ENCODE data around the gene EPHB4.

The EPHB4 gene

DNA sequence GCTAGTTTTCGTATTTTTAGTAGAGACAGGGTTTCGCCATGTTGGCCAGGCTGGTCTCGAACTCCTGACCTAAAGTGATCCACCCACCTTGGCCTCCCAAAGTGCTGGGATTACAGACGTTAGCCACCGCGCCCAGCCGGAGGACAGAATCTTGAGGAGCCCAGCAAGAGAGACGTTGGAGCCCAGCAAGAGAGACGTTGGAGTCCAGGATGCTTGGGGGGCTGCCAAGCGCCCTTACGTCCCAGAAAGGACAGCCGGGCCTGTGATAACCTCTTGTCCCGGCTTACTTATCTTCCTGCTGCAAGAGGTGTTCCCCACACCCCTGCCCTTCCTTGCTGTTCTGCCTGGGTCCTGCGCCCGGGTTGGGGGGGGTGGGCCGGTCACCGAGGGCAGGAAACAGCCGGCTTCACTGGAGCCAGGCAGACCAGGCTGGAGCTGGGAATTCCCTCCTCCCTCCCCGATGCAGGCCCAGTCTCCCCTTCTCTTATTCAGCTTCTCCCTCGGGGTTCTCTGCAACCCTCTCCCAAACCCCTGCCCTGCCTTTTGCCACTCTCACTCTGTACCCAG, 1.9 kb upstream of the EPHB4 start:
- H3K27me3 ChIP-seq (ENCODE audit: insufficient read depth, low read length) = no peaks in the 10 kb centered on the region
- WGBS (ENCODE audit: extremely low coverage, insufficient coverage, insufficient read length) = no CpG with 5 or more reads among the region's 20 CpGs
- no peak overlapping the region for H3K23ac ChIP-seq (ENCODE audit: low read length)
- H2BK5ac ChIP-seq (ENCODE audit: low read depth, low read length, poor library complexity) = no peak overlapping the region
- peaks cover 30% of the 10 kb centered on the region for H3K79me1 ChIP-seq (ENCODE audit: low read length)
- no peak overlapping the region for H3K9ac ChIP-seq (ENCODE audit: low read length)
- peaks cover 29% of the 10 kb centered on the region for H3K79me2 ChIP-seq (ENCODE audit: control insufficient read depth, insufficient read depth, low read length, poor library complexity)
- peaks cover 5 to 8% of the 10 kb centered on the region in 2 experiments for H3K36me3 ChIP-seq (ENCODE audit: control insufficient read depth in 1 of 2, insufficient read depth in 2 of 2, low read length in 2 of 2)
- no peaks in the 10 kb centered on the region for H3K9me3 ChIP-seq (ENCODE audit: insufficient read depth, low read depth, low read length)
- H3K4me2 ChIP-seq (ENCODE audit: low read length) = no peak overlapping the region
- peak overlapping the region; percentile 53 for H2AK5ac ChIP-seq (ENCODE audit: low read length)
- H2BK120ac ChIP-seq (ENCODE audit: insufficient read depth, low read length, poor library complexity) = peak overlapping the region; percentile 37
- peak overlapping the region; percentile 38 for H3K18ac ChIP-seq (ENCODE audit: low read length)
- H3K4ac ChIP-seq (ENCODE audit: low read depth, low read length) = no peak overlapping the region
- peak overlapping the region; percentile 63 for H4K12ac ChIP-seq (ENCODE audit: low read depth, low read length)
- H3K4me3 ChIP-seq (ENCODE audit: low read depth, low read length) = no peak overlapping the region
- DNase-seq = no peak
- H2AFZ ChIP-seq (ENCODE audit: insufficient read depth, low read length, poor library complexity) = no peak overlapping the region
- H3K4me1 ChIP-seq (ENCODE audit: control insufficient read depth in 1 of 2, insufficient read depth in 2 of 2, low read length in 2 of 2) = peaks cover 13 to 19% of the 10 kb centered on the region in 2 experiments
- peak overlapping the region; percentile 53 for H4K8ac ChIP-seq (ENCODE audit: low read depth, low read length)
- H3K27ac ChIP-seq (ENCODE audit: low read depth, low read length) = no peak overlapping the region
- H4K91ac ChIP-seq (ENCODE audit: low read depth, low read length) = peak overlapping the region; percentile 68
- H2BK12ac ChIP-seq (ENCODE audit: low read length) = peak overlapping the region; percentile 43
- peak overlapping the region; percentile 46 for H3K14ac ChIP-seq (ENCODE audit: low read length)

GRCh38 chr7:100826514-100827329, 601 bp downstream of the EPHB4 start:
- WGBS (ENCODE audit: extremely low coverage, insufficient coverage, insufficient read length) = no CpG with 5 or more reads among the region's 71 CpGs
- H2AK5ac ChIP-seq (ENCODE audit: low read length) = peak overlapping the region; percentile 85

GRCh38 chr7:100825751-100826513, 1.4 kb downstream of the EPHB4 start:
- Histone ChIP-seq H2BK5ac (ENCODE audit: low read depth, low read length, poor library complexity) (no peak overlapping the region), H3K4me3 (ENCODE audit: low read depth, low read length) (peak overlapping the region; percentile 91), H4K12ac (ENCODE audit: low read depth, low read length) (no peak overlapping the region), H3K27ac (ENCODE audit: low read depth, low read length) (peak overlapping the region; percentile 12), H3K18ac (ENCODE audit: low read length) (peak overlapping the region; percentile 9), H3K36me3 (ENCODE audit: control insufficient read depth in 1 of 2, insufficient read depth in 2 of 2, low read length in 2 of 2) (peaks cover 33 to 39% of the 10 kb centered on the region in 2 experiments), H3K4me1 (ENCODE audit: control insufficient read depth in 1 of 2, insufficient read depth in 2 of 2, low read length in 2 of 2) (peaks cover 13 to 19% of the 10 kb centered on the region in 2 experiments), H3K14ac (ENCODE audit: low read length) (peak overlapping the region; percentile 52), H3K79me1 (ENCODE audit: low read length) (peaks cover 30% of the 10 kb centered on the region), H4K91ac (ENCODE audit: low read depth, low read length) (peak overlapping the region; percentile 14), H3K79me2 (ENCODE audit: control insufficient read depth, insufficient read depth, low read length, poor library complexity) (peaks cover 29% of the 10 kb centered on the region), H2AFZ (ENCODE audit: insufficient read depth, low read length, poor library complexity) (peak overlapping the region; percentile 4), H3K9me3 (ENCODE audit: insufficient read depth, low read depth, low read length) (no peaks in the 10 kb centered on the region), H3K23ac (ENCODE audit: low read length) (no peak overlapping the region), H2BK120ac (ENCODE audit: insufficient read depth, low read length, poor library complexity) (no peak overlapping the region), H3K4ac (ENCODE audit: low read depth, low read length) (peak overlapping the region; percentile 98), H2BK12ac (ENCODE audit: low read length) (no peak overlapping the region), H2AK5ac (ENCODE audit: low read length) (no peak overlapping the region), H3K9ac (ENCODE audit: low read length) (peak overlapping the region; percentile 86), H3K27me3 (ENCODE audit: insufficient read depth, low read length) (no peaks in the 10 kb centered on the region), H4K8ac (ENCODE audit: low read depth, low read length) (no peak overlapping the region), H3K4me2 (ENCODE audit: low read length) (peak overlapping the region; percentile 63)
- DNase-seq = no peak
- WGBS (ENCODE audit: extremely low coverage, insufficient coverage, insufficient read length) = no CpG with 5 or more reads among the region's 17 CpGs

More at GRCh38 chr7:100826514-100827329, 601 bp downstream of the EPHB4 start:
- H3K4me2 ChIP-seq (ENCODE audit: low read length) = peak overlapping the region; percentile 63
- H3K9me3 ChIP-seq (ENCODE audit: insufficient read depth, low read depth, low read length) = no peaks in the 10 kb centered on the region
- no peak overlapping the region for H3K23ac ChIP-seq (ENCODE audit: low read length)
- peak overlapping the region; percentile 55 for H3K27ac ChIP-seq (ENCODE audit: low read depth, low read length)
- H3K79me1 ChIP-seq (ENCODE audit: low read length) = peaks cover 30% of the 10 kb centered on the region
- H3K27me3 ChIP-seq (ENCODE audit: insufficient read depth, low read length) = no peaks in the 10 kb centered on the region
- DNase-seq = no peak
- H3K14ac ChIP-seq (ENCODE audit: low read length) = peak overlapping the region; percentile 92
- peak overlapping the region; percentile 18 for H2BK12ac ChIP-seq (ENCODE audit: low read length)
- H3K18ac ChIP-seq (ENCODE audit: low read length) = peak overlapping the region; percentile 90
- H4K91ac ChIP-seq (ENCODE audit: low read depth, low read length) = peak overlapping the region; percentile 94
- H4K8ac ChIP-seq (ENCODE audit: low read depth, low read length) = peak overlapping the region; percentile 84
- H3K4ac ChIP-seq (ENCODE audit: low read depth, low read length) = peak overlapping the region; percentile 98
- H3K36me3 ChIP-seq (ENCODE audit: control insufficient read depth in 1 of 2, insufficient read depth in 2 of 2, low read length in 2 of 2) = peaks cover 29 to 33% of the 10 kb centered on the region in 2 experiments
- peak overlapping the region; percentile 91 for H3K4me3 ChIP-seq (ENCODE audit: low read depth, low read length)
- peak overlapping the region; percentile 86 for H3K9ac ChIP-seq (ENCODE audit: low read length)
- peak overlapping the region; percentile 78 for H4K12ac ChIP-seq (ENCODE audit: low read depth, low read length)
- peak overlapping the region; percentile 71 for H2BK120ac ChIP-seq (ENCODE audit: insufficient read depth, low read length, poor library complexity)
- peak overlapping the region; percentile 78 for H2BK5ac ChIP-seq (ENCODE audit: low read depth, low read length, poor library complexity)
- H3K79me2 ChIP-seq (ENCODE audit: control insufficient read depth, insufficient read depth, low read length, poor library complexity) = peaks cover 29% of the 10 kb centered on the region
- peaks cover 13 to 19% of the 10 kb centered on the region in 2 experiments for H3K4me1 ChIP-seq (ENCODE audit: control insufficient read depth in 1 of 2, insufficient read depth in 2 of 2, low read length in 2 of 2)
- H2AFZ ChIP-seq (ENCODE audit: insufficient read depth, low read length, poor library complexity) = peak overlapping the region; percentile 74

- H4K91ac ChIP-seq (ENCODE audit: low read depth, low read length) = no peak overlapping the region
- DNase-seq = peak; percentile 20 to 45
- H3K27ac ChIP-seq (ENCODE audit: low read depth, low read length) = peak overlapping the region; percentile 12
- peak overlapping the region; percentile 30 for H3K18ac ChIP-seq (ENCODE audit: low read length)
- H2AFZ ChIP-seq (ENCODE audit: insufficient read depth, low read length, poor library complexity) = no peak overlapping the region
- no peak overlapping the region for H3K14ac ChIP-seq (ENCODE audit: low read length)
- H4K12ac ChIP-seq (ENCODE audit: low read depth, low read length) = no peak overlapping the region
- peaks cover 30% of the 10 kb centered on the region for H3K79me1 ChIP-seq (ENCODE audit: low read length)
- no peak overlapping the region for H4K8ac ChIP-seq (ENCODE audit: low read depth, low read length)
- peak overlapping the region; percentile 63 for H3K4me2 ChIP-seq (ENCODE audit: low read length)
- H3K4ac ChIP-seq (ENCODE audit: low read depth, low read length) = peak overlapping the region; percentile 71
- no peak overlapping the region for H2BK12ac ChIP-seq (ENCODE audit: low read length)
- no peaks in the 10 kb centered on the region for H3K9me3 ChIP-seq (ENCODE audit: insufficient read depth, low read depth, low read length)
- H3K4me3 ChIP-seq (ENCODE audit: low read depth, low read length) = peak overlapping the region; percentile 91
- H3K4me1 ChIP-seq (ENCODE audit: control insufficient read depth in 1 of 2, insufficient read depth in 2 of 2, low read length in 2 of 2) = peaks cover 13 to 19% of the 10 kb centered on the region in 2 experiments
- peak overlapping the region; percentile 38 for H2AK5ac ChIP-seq (ENCODE audit: low read length)
- H3K79me2 ChIP-seq (ENCODE audit: control insufficient read depth, insufficient read depth, low read length, poor library complexity) = peaks cover 29% of the 10 kb centered on the region
- H3K23ac ChIP-seq (ENCODE audit: low read length) = no peak overlapping the region
- H3K36me3 ChIP-seq (ENCODE audit: control insufficient read depth in 1 of 2, insufficient read depth in 2 of 2, low read length in 2 of 2) = peaks cover 40 to 42% of the 10 kb centered on the region in 2 experiments
- no CpG with 5 or more reads among the region's 16 CpGs for WGBS (ENCODE audit: extremely low coverage, insufficient coverage, insufficient read length)
- no peak overlapping the region for H2BK5ac ChIP-seq (ENCODE audit: low read depth, low read length, poor library complexity)
- H3K9ac ChIP-seq (ENCODE audit: low read length) = no peak overlapping the region
- H3K27me3 ChIP-seq (ENCODE audit: insufficient read depth, low read length) = no peaks in the 10 kb centered on the region
- H2BK120ac ChIP-seq (ENCODE audit: insufficient read depth, low read length, poor library complexity) = no peak overlapping the region
These were observed 2.1 kb downstream of the EPHB4 start for GRCh38 chr7:100825215-100825671.
